GM12865 (cell line): ENCODE measurements around the gene SH3PXD2A.

ENCODE experiments used
- DNase-seq: peaks from one replicate; pipeline ENCODE4 v3.0.0; 2010; ENCODE audit warnings: low read depth
- H3K4me3 ChIP-seq: 2 replicates; pipeline ENCODE4 v1.5.1; 2011; ENCODE audit warnings: mild to moderate bottlenecking, low read depth, low read length, control low read depth
- CTCF ChIP-seq: IDR thresholded peaks from 2 replicates; pipeline ENCODE4 v1.5.1; 2011; ENCODE audit warnings: low read length, control low read depth, low read depth, inconsistent platforms; ENCODE audit not compliant: insufficient read depth; ENCODE audit errors: missing control alignments

SH3PXD2A gene

GRCh38 chr10:103855424-103855823, at the start of gene SH3PXD2A:
Gene SH3PXD2A, minus strand, starts transcription at chr10:103855576. Its CDS starts 310 bp downstream, at chr10:103855266.
- no peak within 1 kb of the TSS for H3K4me3 ChIP-seq
- DNase-seq: no peak
- TF ChIP-seq CTCF: no peak

- no peak for TF ChIP-seq CTCF
- no peak for DNase-seq
- no peak overlapping the region for H3K4me3 ChIP-seq
Measured at GRCh38 chr10:103901299-103901698, 45.9 kb upstream of the SH3PXD2A start.

GRCh38 chr10:103899312-103899711, 43.9 kb upstream of the SH3PXD2A start:
- no peak for TF ChIP-seq CTCF
- DNase-seq: no peak

GRCh38 chr10:103897241-103897774, 41.9 kb upstream of the SH3PXD2A start:
- no peak overlapping the region for H3K4me3 ChIP-seq
- DNase-seq: no peak
- no peak for TF ChIP-seq CTCF

More at GRCh38 chr10:103899312-103899711, 43.9 kb upstream of the SH3PXD2A start:
- no peak overlapping the region for H3K4me3 ChIP-seq

GRCh38 chr10:103896225-103896624, 40.8 kb upstream of the SH3PXD2A start:
- no peak overlapping the region for H3K4me3 ChIP-seq
- no peak for TF ChIP-seq CTCF
- DNase-seq: no peak

- TF ChIP-seq CTCF: no peak
- H3K4me3 ChIP-seq: no peak overlapping the region
- peak; percentile 13 for DNase-seq
Measured at GRCh38 chr10:103895411-103896186, 40.2 kb upstream of the SH3PXD2A start.
